ENCODE results near the gene ZNF385C. TPM values are rescaled to one million over a fixed set of nuclear protein-coding genes. Genes with fewer than 3 reads are reported as not detected.
"Not testable (repeated sequence)": the region's sequence is repeated elsewhere in the genome, so short reads cannot be mapped to it uniquely, and the experiment has no call there.

ZNF385C gene, protein sequence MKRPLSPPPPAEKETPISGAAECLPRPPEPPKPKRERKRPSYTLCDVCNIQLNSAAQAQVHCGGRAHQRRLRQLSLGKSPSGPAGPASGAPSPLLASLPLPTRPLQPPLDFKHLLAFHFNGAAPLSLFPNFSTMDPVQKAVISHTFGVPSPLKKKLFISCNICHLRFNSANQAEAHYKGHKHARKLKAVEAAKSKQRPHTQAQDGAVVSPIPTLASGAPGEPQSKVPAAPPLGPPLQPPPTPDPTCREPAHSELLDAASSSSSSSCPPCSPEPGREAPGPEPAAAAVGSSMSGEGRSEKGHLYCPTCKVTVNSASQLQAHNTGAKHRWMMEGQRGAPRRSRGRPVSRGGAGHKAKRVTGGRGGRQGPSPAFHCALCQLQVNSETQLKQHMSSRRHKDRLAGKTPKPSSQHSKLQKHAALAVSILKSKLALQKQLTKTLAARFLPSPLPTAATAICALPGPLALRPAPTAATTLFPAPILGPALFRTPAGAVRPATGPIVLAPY
- 1 to 10 TPM; 5.6 to 7.4 (median 6.4) TPM for polyA plus RNA-seq (ENCODE audit: insufficient read length in 4 of 4)

DNA sequence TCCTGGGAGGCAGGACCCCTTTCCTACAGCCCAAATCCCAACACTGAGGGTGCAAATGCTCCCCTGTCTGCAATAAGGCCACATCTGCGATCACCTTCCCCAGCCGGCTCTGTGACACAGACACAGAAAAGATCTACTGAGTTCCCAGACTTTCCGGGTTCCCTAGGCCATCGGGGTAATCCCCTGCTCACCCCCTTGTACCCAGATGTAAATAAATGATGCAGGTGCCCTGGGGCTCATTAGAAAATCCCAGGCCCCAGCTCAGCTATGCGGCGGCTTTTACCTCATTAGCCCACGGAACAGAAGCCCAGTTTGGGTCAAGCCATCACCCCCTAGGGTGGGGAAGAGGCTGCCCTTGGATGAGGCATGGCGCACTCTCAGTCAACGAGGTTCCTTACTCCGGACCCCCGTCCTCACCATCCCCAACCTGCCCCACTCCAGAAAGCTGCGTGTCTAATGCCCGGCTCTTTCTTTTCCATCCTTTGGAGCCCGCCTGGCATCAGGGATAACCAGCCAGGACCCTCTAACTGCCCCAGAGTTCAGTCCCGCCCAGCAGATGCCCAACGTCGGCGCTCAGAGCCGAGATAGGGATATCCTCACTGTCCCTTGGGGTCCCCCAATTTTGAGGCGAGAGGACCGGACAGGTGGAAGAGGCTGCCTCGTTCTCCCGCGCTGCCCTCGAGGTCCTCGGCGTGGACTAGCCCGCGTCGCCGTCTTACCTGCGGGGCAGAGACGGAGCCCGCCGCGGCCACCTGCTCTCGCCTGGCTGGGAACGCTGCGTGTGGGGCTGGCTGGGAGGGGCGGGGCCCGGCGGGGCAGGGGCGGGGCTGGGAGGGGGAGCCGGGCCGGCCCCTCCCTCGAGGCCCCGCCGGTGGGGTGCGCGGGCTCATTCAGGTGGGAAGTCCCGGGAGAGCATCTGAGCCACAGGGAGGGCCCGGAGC is at the start of gene ZNF385C:
Gene ZNF385C (minus strand): TSS at position 783 of the 941 bp plus-strand sequence. CDS start 35,417 bp downstream, outside the sequence.
- DNase-seq (ENCODE audit: low read depth in 4 of 4, low spot score in 3 of 4) = no peak

DNA sequence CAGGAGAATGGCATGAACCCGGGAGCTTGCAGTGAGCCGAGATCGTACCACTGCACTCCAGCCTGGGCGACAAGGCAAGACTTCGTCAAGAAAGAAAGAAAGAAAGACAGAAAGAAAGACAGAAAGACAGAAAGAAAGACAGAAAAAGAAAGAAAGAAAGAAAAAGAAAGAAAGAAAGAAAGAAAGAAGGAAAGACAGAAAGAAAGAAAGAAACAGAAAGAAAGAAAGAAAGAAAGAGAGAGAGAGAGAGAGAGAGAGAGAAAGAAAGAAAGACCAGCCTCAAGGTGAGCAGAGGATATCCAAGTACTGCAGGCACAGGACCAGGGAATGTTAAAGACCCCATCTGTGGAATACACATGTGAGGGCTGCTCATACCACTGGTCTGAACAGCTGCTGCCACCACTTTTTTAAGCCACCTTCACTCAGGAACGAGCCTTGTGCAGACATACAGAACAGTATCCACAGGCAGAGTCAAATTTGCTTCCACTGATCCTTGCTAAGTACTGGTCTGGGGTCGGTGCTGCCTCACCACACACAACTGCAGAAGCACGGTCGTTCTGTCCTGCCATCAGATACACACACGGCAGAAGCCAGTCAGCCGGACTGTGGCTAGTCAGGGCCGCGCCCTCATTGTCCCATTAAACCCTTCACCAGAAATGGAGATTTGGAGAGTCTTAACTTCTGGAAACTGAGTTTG is 48.8 kb upstream of the ZNF385C start:
- no peak for DNase-seq (ENCODE audit: low read depth in 4 of 4, low spot score in 3 of 4)

DNA sequence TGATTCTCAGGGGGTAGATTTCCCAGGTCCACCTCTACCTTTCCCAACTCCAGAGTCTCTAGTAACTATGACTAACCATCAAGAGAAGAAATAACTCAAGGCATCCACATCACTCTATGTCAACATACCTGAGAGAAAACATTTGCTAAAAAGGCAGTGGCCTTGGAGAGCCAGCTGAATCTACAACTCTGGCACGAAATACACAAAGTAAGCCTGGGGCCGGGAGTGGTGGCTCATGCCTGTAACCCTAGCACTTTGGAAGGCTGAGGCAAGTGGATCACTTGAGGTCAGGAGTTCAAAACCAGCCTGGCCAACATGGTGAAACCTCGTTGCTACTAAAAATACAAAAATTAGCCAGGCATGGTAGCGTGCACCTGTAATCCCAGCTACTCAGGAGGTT is 44.9 kb upstream of the ZNF385C start:
- not testable (repeated sequence) for DNase-seq (ENCODE audit: low read depth in 4 of 4, low spot score in 3 of 4)

DNA sequence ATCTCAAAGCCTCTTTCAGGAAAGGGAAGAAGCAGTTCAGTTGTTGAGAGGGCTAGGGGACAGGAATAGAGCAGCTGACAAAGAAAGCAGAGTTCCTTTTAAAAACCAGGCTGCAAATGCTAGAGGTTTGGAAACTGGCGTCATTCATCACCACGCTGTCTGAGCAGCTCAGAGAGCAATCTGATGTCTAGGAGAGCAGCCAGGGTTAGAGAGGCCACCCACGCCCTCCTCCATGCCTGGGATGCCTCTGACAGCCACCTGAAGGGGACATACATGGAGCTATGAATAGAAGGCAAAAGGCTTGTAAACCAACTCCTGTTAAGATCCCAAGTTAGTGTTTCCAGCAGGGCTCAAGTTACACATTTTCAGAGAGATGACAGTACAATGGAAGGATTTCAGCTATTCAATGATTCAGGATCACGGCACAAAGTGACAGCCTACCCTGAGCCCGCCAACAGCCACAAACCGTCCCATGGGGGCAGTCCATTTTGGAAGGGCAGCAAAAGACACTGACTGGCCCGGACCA is 44.2 kb upstream of the ZNF385C start:
- no peak for DNase-seq (ENCODE audit: low read depth in 4 of 4, low spot score in 3 of 4)

DNA sequence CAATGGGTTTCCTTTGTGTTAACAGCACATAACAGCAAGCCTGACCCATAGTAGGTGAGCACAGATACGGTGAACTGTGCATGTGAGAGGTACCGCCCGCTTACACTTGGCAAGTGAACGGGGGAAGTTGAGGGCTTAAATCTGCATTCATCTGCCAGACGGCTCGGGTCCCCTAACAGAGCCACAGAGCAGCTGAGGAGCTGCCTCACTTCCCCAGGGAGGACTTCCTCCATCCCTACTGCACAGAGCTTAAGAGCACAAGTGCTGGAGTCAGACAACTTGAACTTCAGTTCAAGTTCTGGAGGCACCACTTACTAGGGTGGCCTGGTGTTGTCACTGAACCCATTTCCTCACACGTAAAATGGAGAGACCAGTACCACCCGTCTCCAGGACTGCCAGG is 43.1 kb upstream of the ZNF385C start:
- no peak for DNase-seq (ENCODE audit: low read depth in 4 of 4, low spot score in 3 of 4)

DNA sequence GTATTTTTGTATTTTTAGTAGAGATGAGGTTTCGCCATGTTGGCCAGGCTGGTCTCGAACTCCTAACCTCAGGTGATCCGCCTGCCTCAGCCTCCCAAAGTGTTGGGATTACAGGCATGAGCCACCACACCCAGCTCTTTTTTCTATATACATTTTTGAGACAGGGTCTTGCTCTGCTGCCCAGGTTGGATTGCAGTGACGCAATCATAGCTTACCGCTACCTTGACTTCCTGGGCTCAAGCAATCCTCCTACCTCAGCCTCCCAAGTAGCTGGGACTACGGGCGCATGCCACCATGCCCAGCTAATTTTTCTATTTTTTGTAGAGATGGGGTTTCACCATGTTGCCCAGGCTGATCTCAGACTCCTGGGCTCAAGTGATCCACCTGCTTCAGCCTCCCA is 42.4 kb upstream of the ZNF385C start:
- DNase-seq (ENCODE audit: low read depth in 4 of 4, low spot score in 3 of 4) = not testable (repeated sequence)

DNA sequence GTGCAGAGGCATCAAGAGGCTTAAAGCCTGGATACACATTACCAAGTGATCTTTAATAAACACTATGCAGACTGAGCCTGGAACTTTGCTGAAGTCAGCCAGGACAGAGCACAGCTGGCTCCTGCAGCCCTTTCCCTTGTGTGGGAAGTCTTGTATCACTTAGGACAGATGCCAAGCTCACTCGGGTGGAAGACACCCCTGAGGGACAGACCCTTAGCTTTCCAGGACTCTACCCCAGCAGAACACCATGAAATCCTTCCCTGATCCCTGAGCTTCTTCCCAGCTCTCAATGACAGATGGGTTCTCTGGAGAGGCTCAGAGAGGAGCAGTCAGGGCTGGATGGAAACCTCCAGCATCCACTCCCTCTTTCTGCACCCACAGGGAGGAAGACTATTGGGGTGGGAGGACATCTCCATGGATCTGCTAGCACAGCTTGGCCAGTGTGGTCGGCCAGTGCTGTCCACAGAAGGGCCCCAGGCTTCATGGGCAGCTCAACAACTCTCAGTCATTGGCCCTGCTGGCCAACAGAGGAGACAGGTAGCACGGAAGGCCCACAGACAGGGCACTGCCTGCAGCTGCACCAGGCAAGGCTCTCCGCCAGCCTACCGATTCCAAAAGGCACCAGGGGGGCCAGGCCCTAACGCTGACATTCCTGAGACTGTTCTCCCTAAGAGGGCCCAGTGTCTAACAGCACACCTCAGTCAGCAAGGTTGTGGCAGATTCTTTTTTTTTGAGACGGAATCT is 40.6 kb upstream of the ZNF385C start:
- no peak for DNase-seq (ENCODE audit: low read depth in 4 of 4, low spot score in 3 of 4)

DNA sequence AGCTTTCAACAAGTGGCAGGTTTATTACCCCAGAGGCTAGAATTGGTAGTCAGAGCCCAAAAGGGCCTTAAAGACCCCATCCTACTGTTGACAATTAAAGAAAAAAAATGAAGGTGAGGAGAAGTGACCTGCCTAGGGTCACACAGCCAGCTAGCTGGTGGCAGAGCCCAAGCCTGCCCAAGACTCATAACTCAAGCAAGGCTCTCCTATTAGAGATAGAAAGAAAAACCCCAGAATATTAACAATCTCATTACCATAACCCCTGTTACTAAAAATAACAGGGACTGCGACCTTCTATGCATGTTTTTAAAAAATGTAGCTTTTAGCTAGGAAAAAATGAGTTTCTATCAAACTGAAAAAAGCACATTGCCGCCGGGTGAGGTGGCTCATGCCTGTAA is 38.4 kb upstream of the ZNF385C start:
- DNase-seq (ENCODE audit: low read depth in 4 of 4, low spot score in 3 of 4) = no peak

DNA sequence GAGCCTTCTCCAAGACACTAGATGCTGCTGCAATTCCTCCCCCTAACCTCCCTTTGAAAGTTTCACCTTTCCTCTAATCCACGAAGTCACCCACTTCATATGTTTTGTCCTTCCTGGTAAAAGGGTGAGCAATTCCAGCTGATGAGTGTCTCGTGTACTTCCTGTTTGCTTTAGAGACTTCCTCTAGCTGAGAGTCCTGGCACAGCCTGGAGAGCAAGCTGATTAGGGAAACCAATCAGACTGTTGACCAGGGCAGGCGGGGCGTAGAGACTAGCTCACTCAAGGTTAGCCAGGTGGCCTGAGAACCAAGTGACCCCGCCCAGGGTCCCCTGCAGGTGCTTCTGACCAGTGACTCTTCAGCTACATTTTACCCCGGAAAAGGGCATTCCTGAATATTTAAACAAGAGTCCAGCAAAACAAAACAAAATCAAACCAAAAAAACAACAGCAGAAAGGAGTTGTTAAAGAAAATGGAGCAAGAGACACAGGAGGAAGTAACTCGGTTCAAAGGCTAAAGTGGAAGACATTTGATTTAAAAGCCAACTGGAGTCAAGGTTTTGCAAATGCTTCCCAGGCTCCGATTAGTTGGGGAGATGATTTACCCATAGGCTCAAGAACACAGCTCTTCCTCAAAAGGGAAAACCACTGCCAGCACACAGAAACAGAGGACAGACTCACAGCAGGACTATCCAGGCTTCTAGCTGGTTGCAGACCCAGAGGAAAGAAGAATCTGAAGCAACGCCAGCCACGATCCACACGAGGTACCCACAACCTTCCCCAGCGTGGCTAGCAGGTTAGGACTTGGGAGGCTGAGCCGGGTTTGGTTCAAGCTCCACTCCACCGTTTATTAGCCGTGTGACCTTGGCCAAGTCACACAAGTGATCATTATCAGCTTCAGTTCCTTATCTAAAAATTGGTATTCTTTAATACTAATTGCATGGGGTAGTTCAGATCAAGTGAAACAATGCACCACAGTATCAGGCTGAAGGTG is 37.7 kb upstream of the ZNF385C start:
- no peak for DNase-seq (ENCODE audit: low read depth in 4 of 4, low spot score in 3 of 4)

DNA sequence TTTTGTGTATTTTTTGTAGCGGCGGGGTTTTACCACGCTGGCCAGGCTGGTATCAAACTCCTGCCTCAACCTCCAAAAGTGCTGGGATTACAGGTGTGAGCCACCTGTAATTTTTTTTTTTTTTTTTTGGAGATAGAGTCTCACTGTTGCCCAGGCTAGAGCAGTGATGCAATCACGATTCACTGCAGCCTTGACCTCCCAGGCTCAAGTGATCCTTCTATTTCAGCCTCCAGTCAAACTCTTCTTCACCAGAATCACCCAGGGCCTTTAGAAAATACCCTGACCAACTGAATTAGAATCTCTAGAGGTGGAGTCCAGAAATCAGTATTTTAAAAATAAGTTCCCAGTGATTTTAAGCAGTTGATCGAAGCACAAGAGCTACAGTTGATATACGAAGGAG is 36.9 kb upstream of the ZNF385C start:
- no peak for DNase-seq (ENCODE audit: low read depth in 4 of 4, low spot score in 3 of 4)

DNA sequence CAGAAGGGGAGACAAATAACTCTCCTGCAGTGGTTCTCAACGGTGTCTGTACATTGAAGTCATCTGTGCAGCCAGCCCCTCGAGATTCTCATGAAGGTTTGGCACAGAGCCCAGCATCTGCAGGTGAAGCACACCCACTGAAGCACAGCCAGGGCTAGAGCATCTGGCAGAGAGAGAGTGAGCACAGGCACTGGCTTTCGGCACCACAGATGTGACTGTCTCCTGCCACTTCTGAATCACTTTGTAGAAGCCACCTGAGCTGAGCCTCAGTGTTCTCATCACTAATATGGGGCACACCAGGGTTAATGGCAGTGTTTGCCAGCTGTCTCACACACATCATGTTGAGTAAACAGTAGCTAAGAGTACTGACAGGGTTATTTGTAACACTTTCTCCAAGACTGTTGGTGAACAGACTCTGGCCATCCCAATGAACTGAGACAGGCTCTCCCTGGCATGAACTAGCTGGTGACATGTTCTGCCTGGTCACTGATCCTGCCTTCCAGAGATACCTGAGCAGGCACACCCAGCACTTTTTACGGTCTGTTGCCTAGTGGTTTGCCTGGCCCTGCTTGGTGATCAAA is 35.3 kb upstream of the ZNF385C start:
- no peak for DNase-seq (ENCODE audit: low read depth in 4 of 4, low spot score in 3 of 4)

DNA sequence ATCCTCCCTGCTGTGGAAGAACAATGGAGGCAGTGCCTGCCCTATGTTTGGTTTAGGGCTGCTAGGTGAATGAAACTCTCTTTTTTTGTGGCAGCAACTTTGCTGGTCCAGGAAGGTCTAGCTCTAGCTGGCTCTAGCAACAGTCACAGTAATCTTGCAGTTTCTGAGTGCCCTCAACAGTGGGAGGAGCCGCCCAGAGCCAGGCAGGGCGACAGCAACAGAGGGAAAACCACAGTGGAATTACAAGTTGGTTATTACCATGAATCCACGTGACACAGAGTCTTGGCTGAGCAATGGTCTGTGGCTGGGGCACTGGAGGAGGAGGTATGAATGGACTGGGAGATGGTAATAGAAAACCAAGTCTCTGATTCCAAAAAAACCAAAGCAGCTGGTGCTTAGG is 34.7 kb upstream of the ZNF385C start:
- peak in 2 of 4 donors; percentile 44 to 54 for DNase-seq (ENCODE audit: low read depth in 4 of 4, low spot score in 3 of 4)

DNA sequence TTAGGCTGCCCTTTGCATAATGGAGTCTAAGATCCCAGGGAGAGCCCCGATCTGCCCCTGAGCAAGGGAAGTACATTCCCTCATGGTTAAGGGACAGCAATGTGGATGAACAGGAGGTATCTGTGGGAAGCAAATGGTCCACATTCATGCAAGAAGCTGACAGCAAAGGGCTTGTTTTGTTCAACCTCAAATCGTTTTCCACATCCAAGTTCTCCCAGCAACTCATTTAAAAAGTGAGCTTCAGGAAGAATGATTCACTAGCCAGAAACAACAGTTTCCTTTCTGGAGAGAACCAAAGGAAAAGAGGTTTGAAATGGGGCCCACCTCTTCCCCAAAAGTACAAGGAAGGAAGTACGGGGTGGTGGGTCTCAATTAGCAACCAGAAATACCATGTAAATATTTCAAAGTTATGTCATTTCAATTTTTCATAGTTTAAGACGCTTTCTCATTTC is 33.7 kb upstream of the ZNF385C start:
- no peak for DNase-seq (ENCODE audit: low read depth in 4 of 4, low spot score in 3 of 4)

DNA sequence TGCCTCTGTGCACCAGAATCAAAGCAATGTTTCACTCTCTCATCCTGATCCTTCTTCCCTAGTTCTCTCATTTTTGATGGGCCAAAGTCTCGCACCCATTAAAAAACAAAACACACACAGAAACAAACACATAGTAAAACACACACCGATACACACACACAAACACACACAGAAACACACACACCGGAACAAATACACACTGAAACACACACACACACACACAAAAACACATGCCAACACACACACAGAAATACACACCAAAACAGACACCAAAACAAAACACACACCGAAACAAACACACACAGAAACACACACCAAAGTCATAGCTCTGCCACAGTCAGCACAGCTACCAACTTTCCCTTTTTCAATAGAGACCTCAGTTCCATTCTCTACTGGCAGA is 33.0 kb upstream of the ZNF385C start:
- DNase-seq (ENCODE audit: low read depth in 4 of 4, low spot score in 3 of 4) = no peak

DNA sequence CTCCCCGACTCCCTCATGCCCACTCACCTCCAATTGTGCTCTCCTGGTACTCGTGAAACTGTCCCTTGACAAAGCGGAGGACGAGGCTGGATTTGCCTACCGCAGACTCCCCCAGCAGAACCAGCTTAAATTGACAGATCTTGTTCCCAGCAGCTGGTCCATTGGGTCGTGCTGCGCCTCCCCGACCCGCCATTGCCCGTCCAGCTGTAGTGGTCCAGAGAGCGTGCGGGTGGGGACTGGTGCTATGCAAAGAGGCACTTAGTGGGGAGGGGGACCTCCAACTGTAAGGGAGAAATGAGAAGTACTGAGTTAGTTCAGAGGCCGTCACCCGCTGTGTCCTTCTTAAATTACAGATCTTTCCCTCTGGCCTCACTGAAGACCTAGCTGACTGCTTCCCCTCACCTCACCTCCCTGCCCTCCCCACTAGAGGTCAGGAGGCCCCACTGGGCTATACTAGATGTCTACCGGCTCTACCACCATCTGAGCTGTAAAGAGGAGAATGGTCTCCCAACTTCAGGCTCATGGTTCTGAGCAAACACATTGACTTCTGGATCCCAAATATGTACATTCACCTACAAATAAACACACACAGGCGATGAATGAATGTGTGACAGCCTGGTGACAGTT is 32.1 kb upstream of the ZNF385C start:
- DNase-seq (ENCODE audit: low read depth in 4 of 4, low spot score in 3 of 4) = no peak

DNA sequence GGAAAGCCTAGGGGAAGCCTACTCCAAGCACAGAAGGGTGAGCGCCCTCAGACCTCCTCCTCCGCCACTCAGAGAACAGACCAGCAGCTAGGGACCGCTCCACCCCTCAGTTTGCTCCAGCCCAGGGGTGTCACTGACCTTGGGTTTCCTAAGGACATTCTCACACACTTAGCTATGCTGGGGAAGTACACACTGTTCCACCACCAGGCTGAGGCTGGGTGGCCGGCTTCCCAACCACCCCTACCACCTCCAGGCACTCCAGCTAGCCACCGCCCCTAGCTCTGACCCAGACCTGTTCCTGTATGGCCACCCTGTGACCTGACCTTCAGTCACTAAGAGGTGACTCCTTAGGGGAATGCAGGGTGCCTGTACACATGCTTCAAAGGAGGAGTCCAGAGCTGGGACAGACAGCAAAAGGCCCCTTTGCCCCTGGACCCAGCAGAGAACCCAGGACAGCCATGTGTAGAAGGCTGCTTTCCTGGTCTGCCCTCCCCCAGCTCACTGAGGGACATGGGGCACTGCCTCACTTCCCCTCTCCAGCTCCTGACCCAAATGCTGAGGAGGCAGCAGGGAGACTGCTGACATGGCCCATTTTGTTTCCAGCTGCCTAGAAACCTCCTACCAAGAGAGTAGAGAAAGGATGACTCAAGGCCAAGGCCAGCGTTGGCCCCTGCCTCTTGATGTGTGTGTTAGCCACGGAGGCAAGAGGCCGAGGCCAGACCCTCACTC is 31.0 kb upstream of the ZNF385C start:
- DNase-seq (ENCODE audit: low read depth in 4 of 4, low spot score in 3 of 4) = no peak

DNA sequence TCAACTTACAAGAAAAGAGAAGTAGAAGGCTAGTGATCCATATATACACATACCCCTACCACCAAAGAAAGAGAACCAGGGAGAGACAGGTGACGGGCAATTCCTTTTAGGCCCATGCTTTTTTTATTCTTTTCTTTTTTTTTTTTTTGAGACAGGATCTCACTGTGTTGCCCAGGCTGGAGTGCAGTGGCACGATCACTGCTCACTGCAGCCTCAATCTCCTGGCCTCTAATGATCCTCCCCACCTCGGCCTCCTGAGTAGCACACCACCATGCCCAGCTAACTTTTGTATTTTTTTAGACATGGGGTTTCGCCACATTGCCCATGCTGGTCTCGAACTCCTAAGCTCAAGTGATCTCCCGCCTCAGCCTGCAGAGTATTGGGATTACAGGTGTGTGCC is 29.1 kb upstream of the ZNF385C start:
- no peak for DNase-seq (ENCODE audit: low read depth in 4 of 4, low spot score in 3 of 4)

All from right renal pelvis (tissue), 4 donors.